Measurements from ENCODE around the gene SLC16A4. TPM values are rescaled to one million over a fixed set of nuclear protein-coding genes. Genes with fewer than 3 reads are reported as not detected.

The SLC16A4 gene
- total and polyA plus RNA-seq, 2 of the 8 experiments (the other 6 are each of a cell fraction or from before 2014, with no cell fraction given): 0.30 to 0.43 TPM

DNA sequence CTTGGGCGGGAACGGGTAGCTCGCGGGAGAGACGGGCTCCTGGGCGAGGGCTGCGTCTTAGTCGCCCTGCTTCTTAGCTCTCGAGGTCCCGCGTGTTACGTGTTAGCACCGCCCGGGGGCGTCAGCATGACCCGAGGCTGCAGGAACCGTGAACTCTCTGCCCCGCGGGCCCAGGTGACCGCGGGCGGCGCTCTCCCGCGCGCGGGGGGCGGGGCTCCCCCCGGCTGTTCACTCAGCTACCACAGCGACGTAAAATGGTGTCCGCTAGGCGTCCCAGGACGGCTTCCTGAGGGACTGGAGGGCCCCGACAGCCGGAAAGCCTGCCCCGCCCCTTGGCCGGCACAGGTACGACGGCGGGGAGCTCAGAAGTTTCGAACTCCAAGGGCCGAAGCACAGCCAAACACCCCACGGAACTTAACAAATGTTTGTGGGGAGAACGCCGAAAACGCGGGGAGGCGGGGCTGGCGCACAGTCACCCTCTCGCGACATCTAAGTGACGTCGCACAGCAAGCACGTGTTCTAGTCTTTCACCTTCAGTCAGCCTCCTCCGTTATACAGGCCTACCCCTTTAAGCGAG lies 52.4 kb downstream of the SLC16A4 start:
- Histone ChIP-seq H2BK12ac (ENCODE audit: low read depth, low read length) (no peak overlapping the region), H3K23me2 (ENCODE audit: low read depth, low read length) (peaks cover 6% of the 10 kb centered on the region; the same call in 1 of the 2 replicates), H3K4me2 (ENCODE audit: insufficient read depth in 1 of 2, low read depth in 2 of 2, low read length in 2 of 2) (peak overlapping the region; percentile 78 to 80), H3K27me3 (replicated peaks in 1 of 4; ENCODE audit: control insufficient read depth in 3 of 4, extremely low read depth in 1 of 4, insufficient read depth in 3 of 4, low read length in 3 of 4) (no peaks in the 10 kb centered on the region), H3K27ac (ENCODE audit: low read depth, low read length) (peak overlapping the region; percentile 94), H4K5ac (ENCODE audit: insufficient read length, low read depth, low read length) (peak overlapping the region; percentile 79), H2BK120ac (replicated peaks; ENCODE audit: low read depth, low read length) (no peak overlapping the region), H4K8ac (ENCODE audit: extremely low read depth, insufficient read depth, low read length) (peak overlapping the region; percentile 96; the same call in 1 of the 2 replicates), H3K79me1 (ENCODE audit: low read depth, low read length) (peaks cover 11% of the 10 kb centered on the region), H3K9ac (replicated peaks in 1 of 4; ENCODE audit: extremely low read depth in 1 of 4, low read depth in 3 of 4, low read length in 3 of 4) (peak overlapping the region; percentile 80 to 91 (median 89)), H3K23ac (ENCODE audit: insufficient read length) (no peak overlapping the region), H3K4me1 (replicated peaks in 1 of 4; ENCODE audit: control insufficient read depth in 3 of 4, insufficient read depth in 4 of 4, low read length in 3 of 4) (peaks cover 0 to 18% (median 15%) of the 10 kb centered on the region in 4 experiments; a peak in 6 of 7 replicates), H4K91ac (replicated peaks; ENCODE audit: insufficient read length, low read length) (peak overlapping the region; percentile 79), H3K36me3 (ENCODE audit: control insufficient read depth in 2 of 4, insufficient read depth in 4 of 4, low read length in 3 of 4) (peaks cover 0 to 31% (median 8%) of the 10 kb centered on the region in 4 experiments; a peak in 6 of 8 replicates), H2AFZ (ENCODE audit: low read length) (no peak overlapping the region; the same call in 1 of the 2 replicates), H3K14ac (ENCODE audit: insufficient read length) (peak overlapping the region; percentile 82), H3K56ac (replicated peaks; ENCODE audit: insufficient read length, low read depth, low read length) (peak overlapping the region; percentile 95), H2BK20ac (ENCODE audit: low read length) (no peak overlapping the region), H3K18ac (ENCODE audit: extremely low read depth, low read length) (peak overlapping the region; percentile 26), H3K4me3 (ENCODE audit: extremely low read depth in 1 of 4, insufficient read depth in 2 of 4, low read depth in 3 of 4, low read length in 4 of 4) (peak overlapping the region; percentile 69 to 97 (median 94)), H2AK5ac (ENCODE audit: low read depth, low read length) (no peak overlapping the region), H2BK5ac (ENCODE audit: low read depth, low read length) (peak overlapping the region; percentile 95), H2BK15ac (ENCODE audit: low read length) (peak overlapping the region; percentile 37; the same call in 1 of the 2 replicates), H3K4ac (replicated peaks; ENCODE audit: insufficient read length, low read depth, low read length) (peak overlapping the region; percentile 61), H3K9me3 (ENCODE audit: insufficient read depth in 2 of 2, low read depth in 1 of 2, low read length in 1 of 2) (no peaks in the 10 kb centered on the region; a peak in 1 of 4 replicates), H3K79me2 (ENCODE audit: control insufficient read depth in 1 of 2, insufficient read depth in 2 of 2, low read length in 2 of 2) (peaks cover 28 to 40% of the 10 kb centered on the region in 2 experiments), H4K20me1 (replicated peaks in 1 of 2; ENCODE audit: control insufficient read depth in 1 of 2, insufficient read depth in 2 of 2, low read length in 2 of 2) (peaks cover 21 to 24% of the 10 kb centered on the region in 2 experiments)
- DNase-seq (ENCODE audit: low read depth in 1 of 2, low spot score in 2 of 2): peak in 1 of 2 experiments; percentile 94
- ChIA-PET POLR2A (ENCODE audit: partially characterized antibody) (interaction anchor here (0.6 to 6.2 kb wide), 36 partner anchors 8 to 163 kb away, joined by 3 to 47 read pairs (median 6); partner anchors contain the start of genes KCNC4 and LAMTOR5), CTCF (ENCODE audit: partially characterized antibody) (interaction anchor here (0.7 to 11.4 kb wide), 24 partner anchors 8 to 222 kb away, joined by 3 to 146 read pairs (median 4); partner anchors contain the start of gene KCNC4)
- no peak for FAIRE-seq
- 2% methylated on average over 39 of the region's 57 CpGs; no CpG with 5 or more reads in 1 of the 2 experiments for WGBS, 2 experiments (ENCODE audit: extremely low coverage in 1 of 2, insufficient coverage in 1 of 2, insufficient read length in 1 of 2, insufficient replicate concordance in 2 of 2, low coverage in 1 of 2, low lambda C conversion rate in 2 of 2, missing lambda C conversion rate in 1 of 2)
- 0 out of 3 replicates have a peak, but pooled peaks of 1 of the 2 experiments have one; percentile 32 for TF ChIP-seq EP300 (IDR thresholded peaks at IDR 0.05; ENCODE audit: borderline replicate concordance in 1 of 2, low read depth in 2 of 2, low read length in 2 of 2)
- peak; percentile 27; the same call in 1 of the 2 replicates for TF ChIP-seq SP4 (IDR thresholded peaks at IDR 0.05; ENCODE audit: low read length)
- TF ChIP-seq KDM1A (IDR thresholded peaks at IDR 0.05; ENCODE audit: borderline replicate concordance, low read length): no peak
- TF ChIP-seq CREB1 (IDR thresholded peaks at IDR 0.05): peak; percentile 94
- no peak for TF ChIP-seq CEBPB (IDR thresholded peaks at IDR 0.05; ENCODE audit: low read depth, low read length)
- no peak for TF ChIP-seq SIX5 (IDR thresholded peaks at IDR 0.05; ENCODE audit: low read depth, low read length)
- no peak for TF ChIP-seq SP1 (IDR thresholded peaks at IDR 0.05; ENCODE audit: low read depth, low read length)
- peak; percentile 12 for TF ChIP-seq SAP30 (IDR thresholded peaks at IDR 0.05; ENCODE audit: insufficient read depth, insufficient replicate concordance, low read length)
- TF ChIP-seq JUN (IDR thresholded peaks at IDR 0.05; ENCODE audit: low read depth, low read length): no peak
- TF ChIP-seq KDM4A (IDR thresholded peaks at IDR 0.05; ENCODE audit: low read depth, low read length, severe bottlenecking): peak; percentile 78
- no peak for TF ChIP-seq RNF2 (IDR thresholded peaks at IDR 0.05; ENCODE audit: borderline replicate concordance, low read depth, low read length, missing control alignments, poor library complexity, severe bottlenecking)

All from H1 (cell line).